Measurements from ENCODE around the gene KCNG4.

DNA sequence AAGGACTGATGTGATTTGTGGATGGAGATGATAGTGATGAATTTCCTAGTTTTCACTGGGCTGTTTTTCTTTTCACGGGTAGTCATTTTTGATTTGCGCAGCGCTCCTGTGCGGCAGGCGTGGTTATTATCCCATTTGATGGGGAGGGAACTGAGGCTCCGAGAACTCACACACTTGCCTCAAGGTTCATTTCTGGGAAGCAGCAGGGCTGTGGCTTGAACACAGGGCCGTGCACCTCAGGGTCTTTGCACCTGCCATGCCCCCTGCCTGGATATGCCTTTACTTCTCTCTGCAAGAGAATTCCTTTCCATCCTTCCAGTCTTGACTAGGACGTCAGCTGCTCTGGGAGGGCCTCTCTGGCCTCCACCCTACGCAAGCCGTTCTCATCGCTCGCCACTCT is 38.5 kb upstream of the KCNG4 start:
- TF ChIP-seq, protein P1, sequence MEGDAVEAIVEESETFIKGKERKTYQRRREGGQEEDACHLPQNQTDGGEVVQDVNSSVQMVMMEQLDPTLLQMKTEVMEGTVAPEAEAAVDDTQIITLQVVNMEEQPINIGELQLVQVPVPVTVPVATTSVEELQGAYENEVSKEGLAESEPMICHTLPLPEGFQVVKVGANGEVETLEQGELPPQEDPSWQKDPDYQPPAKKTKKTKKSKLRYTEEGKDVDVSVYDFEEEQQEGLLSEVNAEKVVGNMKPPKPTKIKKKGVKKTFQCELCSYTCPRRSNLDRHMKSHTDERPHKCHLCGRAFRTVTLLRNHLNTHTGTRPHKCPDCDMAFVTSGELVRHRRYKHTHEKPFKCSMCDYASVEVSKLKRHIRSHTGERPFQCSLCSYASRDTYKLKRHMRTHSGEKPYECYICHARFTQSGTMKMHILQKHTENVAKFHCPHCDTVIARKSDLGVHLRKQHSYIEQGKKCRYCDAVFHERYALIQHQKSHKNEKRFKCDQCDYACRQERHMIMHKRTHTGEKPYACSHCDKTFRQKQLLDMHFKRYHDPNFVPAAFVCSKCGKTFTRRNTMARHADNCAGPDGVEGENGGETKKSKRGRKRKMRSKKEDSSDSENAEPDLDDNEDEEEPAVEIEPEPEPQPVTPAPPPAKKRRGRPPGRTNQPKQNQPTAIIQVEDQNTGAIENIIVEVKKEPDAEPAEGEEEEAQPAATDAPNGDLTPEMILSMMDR (IDR thresholded peaks at IDR 0.05) = no peak
- no peak for TF ChIP-seq POLR2A (IDR thresholded peaks at IDR 0.05)
- no peak for TF ChIP-seq EP300 (IDR thresholded peaks at IDR 0.05)

All from ovary (tissue), 3 donors.